Stimulated activated CD8-positive, alpha-beta memory T cell treated with anti-CD3 and anti-CD28 coated beads, Interleukin-7, amount 100 ng/mL, for 4 hours (primary cell): ENCODE data around the gene HSPA8.
A peak's percentile ranks its signal among the peaks of the same experiment; 100 is the strongest.
"Not testable (repeated sequence)": the region's sequence is repeated elsewhere in the genome, so short reads cannot be mapped to it uniquely, and the experiment has no call there.

Experiments used
- DNase-seq, 2 donors: peaks; one replicate each; pipeline ENCODE4 v3.0.0-alpha.2; 2020; ENCODE audit warnings: low read depth in 2 of 2

The HSPA8 gene

GRCh38 chr11:123061403-123062157, at the start of gene HSPA8:
Gene HSPA8 (minus strand): TSS chr11:123062136. CDS start chr11:123061324, 812 bp downstream.
- DNase-seq, result peak; percentile 57 to 64

- DNase-seq, result no peak
These were observed 49.5 kb upstream of the HSPA8 start for GRCh38 chr11:123111465-123111864.

- no peak for DNase-seq
These were observed 48.5 kb upstream of the HSPA8 start for GRCh38 chr11:123110397-123110796.

GRCh38 chr11:123107945-123108495, 46.1 kb upstream of the HSPA8 start:
- no peak for DNase-seq

- no peak for DNase-seq
These were observed 42.8 kb upstream of the HSPA8 start for GRCh38 chr11:123104697-123105096.

GRCh38 chr11:123103326-123103980, 41.5 kb upstream of the HSPA8 start:
- DNase-seq, result no peak

- no peak for DNase-seq
These were observed 38.6 kb upstream of the HSPA8 start for GRCh38 chr11:123100379-123101085.

- no peak for DNase-seq
These were observed 37.1 kb upstream of the HSPA8 start for GRCh38 chr11:123098990-123099389.

GRCh38 chr11:123093739-123094138, 31.8 kb upstream of the HSPA8 start:
- DNase-seq, result no peak

GRCh38 chr11:123091506-123091905, 29.6 kb upstream of the HSPA8 start:
- no peak for DNase-seq

GRCh38 chr11:123090168-123090567, 28.2 kb upstream of the HSPA8 start:
- not testable (repeated sequence) for DNase-seq

GRCh38 chr11:123088896-123089295, 27.0 kb upstream of the HSPA8 start:
- not testable (repeated sequence) for DNase-seq

- not testable (repeated sequence) for DNase-seq
These were observed 25.7 kb upstream of the HSPA8 start for GRCh38 chr11:123087657-123088056.

GRCh38 chr11:123086305-123086704, 24.4 kb upstream of the HSPA8 start:
- DNase-seq, result no peak

- no peak for DNase-seq
These were observed 23.6 kb upstream of the HSPA8 start for GRCh38 chr11:123085497-123085896.

- DNase-seq, result no peak
These were observed 22.5 kb upstream of the HSPA8 start for GRCh38 chr11:123084454-123084853.

GRCh38 chr11:123083623-123084029, 21.7 kb upstream of the HSPA8 start:
- peak; percentile 33 to 35 for DNase-seq

GRCh38 chr11:123082977-123083376, 21.0 kb upstream of the HSPA8 start:
- no peak for DNase-seq

- no peak for DNase-seq
These were observed 18.1 kb upstream of the HSPA8 start for GRCh38 chr11:123080015-123080414.

GRCh38 chr11:123076484-123076883, 14.5 kb upstream of the HSPA8 start:
- DNase-seq, result no peak

- no peak for DNase-seq
These were observed 11.6 kb upstream of the HSPA8 start for GRCh38 chr11:123073343-123074057.

GRCh38 chr11:123072762-123073161, 10.8 kb upstream of the HSPA8 start:
- no peak for DNase-seq
